Measurements from ENCODE around the gene TMEM89. TPM values are rescaled to one million over a fixed set of nuclear protein-coding genes. Genes with fewer than 3 reads are reported as not detected.

TMEM89 gene
- total and polyA plus RNA-seq, 2 of the 13 experiments (the other 11 are each of a cell fraction or from before 2014, with no cell fraction given), result 0.31 to 0.59 TPM

GRCh38 chr3:48651771-48652170, 30.2 kb upstream of the TMEM89 start (continued):
- no peak for TF ChIP-seq SYNCRIP (IDR thresholded peaks at IDR 0.05; ENCODE audit: insufficient read depth, low read depth, low read length)
- TF ChIP-seq TAF1 (CRISPR knock-in tag; IDR thresholded peaks at IDR 0.05), result no peak
- no peak for TF ChIP-seq ESRRA (CRISPR knock-in tag; IDR thresholded peaks at IDR 0.05; ENCODE audit: low read depth)
- no peak for TF ChIP-seq SMC3 (IDR thresholded peaks at IDR 0.05; ENCODE audit: low read length)

DNA sequence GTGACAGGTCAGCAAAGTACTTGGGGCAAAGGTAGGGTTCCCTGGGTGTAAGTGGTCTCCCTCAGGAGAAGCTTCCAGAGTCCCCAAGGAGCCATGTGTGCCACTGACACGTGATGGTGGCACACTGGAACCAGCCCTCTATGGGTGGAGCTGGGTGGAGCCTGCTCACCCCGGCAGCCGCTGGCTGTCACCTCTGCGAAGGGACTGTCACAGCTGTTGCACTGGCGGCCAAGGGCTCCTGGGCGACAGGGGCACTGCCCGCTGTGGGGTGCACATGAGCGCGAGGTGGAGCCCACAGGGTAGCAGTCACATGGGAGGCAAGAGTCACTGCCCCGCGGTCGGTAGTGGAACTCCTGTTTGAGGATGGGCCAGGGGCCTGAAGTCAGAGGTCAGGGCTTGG, 29.2 kb upstream of the TMEM89 start:
- no peak for TF ChIP-seq CENPT (CRISPR knock-in tag; IDR thresholded peaks at IDR 0.05; ENCODE audit: low read depth)
- no peak for TF ChIP-seq ZSCAN30 (CRISPR knock-in tag; IDR thresholded peaks at IDR 0.05)
- TF ChIP-seq SYNCRIP (IDR thresholded peaks at IDR 0.05; ENCODE audit: insufficient read depth, low read depth, low read length), result no peak
- TF ChIP-seq, protein P1, sequence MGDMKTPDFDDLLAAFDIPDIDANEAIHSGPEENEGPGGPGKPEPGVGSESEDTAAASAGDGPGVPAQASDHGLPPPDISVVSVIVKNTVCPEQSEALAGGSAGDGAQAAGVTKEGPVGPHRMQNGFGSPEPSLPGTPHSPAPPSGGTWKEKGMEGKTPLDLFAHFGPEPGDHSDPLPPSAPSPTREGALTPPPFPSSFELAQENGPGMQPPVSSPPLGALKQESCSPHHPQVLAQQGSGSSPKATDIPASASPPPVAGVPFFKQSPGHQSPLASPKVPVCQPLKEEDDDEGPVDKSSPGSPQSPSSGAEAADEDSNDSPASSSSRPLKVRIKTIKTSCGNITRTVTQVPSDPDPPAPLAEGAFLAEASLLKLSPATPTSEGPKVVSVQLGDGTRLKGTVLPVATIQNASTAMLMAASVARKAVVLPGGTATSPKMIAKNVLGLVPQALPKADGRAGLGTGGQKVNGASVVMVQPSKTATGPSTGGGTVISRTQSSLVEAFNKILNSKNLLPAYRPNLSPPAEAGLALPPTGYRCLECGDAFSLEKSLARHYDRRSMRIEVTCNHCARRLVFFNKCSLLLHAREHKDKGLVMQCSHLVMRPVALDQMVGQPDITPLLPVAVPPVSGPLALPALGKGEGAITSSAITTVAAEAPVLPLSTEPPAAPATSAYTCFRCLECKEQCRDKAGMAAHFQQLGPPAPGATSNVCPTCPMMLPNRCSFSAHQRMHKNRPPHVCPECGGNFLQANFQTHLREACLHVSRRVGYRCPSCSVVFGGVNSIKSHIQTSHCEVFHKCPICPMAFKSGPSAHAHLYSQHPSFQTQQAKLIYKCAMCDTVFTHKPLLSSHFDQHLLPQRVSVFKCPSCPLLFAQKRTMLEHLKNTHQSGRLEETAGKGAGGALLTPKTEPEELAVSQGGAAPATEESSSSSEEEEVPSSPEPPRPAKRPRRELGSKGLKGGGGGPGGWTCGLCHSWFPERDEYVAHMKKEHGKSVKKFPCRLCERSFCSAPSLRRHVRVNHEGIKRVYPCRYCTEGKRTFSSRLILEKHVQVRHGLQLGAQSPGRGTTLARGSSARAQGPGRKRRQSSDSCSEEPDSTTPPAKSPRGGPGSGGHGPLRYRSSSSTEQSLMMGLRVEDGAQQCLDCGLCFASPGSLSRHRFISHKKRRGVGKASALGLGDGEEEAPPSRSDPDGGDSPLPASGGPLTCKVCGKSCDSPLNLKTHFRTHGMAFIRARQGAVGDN (CRISPR knock-in tag; IDR thresholded peaks at IDR 0.05), result 0 out of 2 replicates have a peak, but pooled peaks have one; percentile 16
- no peak for TF ChIP-seq ZNF280D (CRISPR knock-in tag; IDR thresholded peaks at IDR 0.05)
- TF ChIP-seq ZNF33B (CRISPR knock-in tag; IDR thresholded peaks at IDR 0.05), result no peak
- TF ChIP-seq, protein P2, sequence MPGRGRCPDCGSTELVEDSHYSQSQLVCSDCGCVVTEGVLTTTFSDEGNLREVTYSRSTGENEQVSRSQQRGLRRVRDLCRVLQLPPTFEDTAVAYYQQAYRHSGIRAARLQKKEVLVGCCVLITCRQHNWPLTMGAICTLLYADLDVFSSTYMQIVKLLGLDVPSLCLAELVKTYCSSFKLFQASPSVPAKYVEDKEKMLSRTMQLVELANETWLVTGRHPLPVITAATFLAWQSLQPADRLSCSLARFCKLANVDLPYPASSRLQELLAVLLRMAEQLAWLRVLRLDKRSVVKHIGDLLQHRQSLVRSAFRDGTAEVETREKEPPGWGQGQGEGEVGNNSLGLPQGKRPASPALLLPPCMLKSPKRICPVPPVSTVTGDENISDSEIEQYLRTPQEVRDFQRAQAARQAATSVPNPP (CRISPR knock-in tag; IDR thresholded peaks at IDR 0.05), result no peak
- TF ChIP-seq CC2D1A (CRISPR knock-in tag; IDR thresholded peaks at IDR 0.05), result no peak
- no peak for TF ChIP-seq ZFAT (CRISPR knock-in tag; conservative IDR thresholded peaks at IDR 0.05)
- Histone ChIP-seq H3K4me2 (ENCODE audit: low read depth, low read length) (no peak overlapping the region), H3K27ac (ENCODE audit: extremely low read length, insufficient read depth, low read length) (no peak overlapping the region), H3K79me2 (ENCODE audit: insufficient read depth, low read length) (no peaks in the 10 kb centered on the region), H4K20me1 (ENCODE audit: insufficient read depth, low read length) (no peaks in the 10 kb centered on the region), H2AFZ (ENCODE audit: low read length) (no peak overlapping the region), H3K9ac (ENCODE audit: insufficient read depth, low read depth, low read length) (no peak overlapping the region), H3K4me3 (replicated peaks in 1 of 3; ENCODE audit: insufficient read depth in 1 of 3, low read depth in 2 of 3, low read length in 3 of 3) (no peak overlapping the region), H3K4me1 (ENCODE audit: insufficient read depth, low read length) (peaks cover 10% of the 10 kb centered on the region), H3K9me3 (ENCODE audit: low read length) (no peaks in the 10 kb centered on the region), H3K36me3 (replicated peaks in 1 of 2; ENCODE audit: control insufficient read depth in 1 of 2, insufficient read depth in 2 of 2, low read length in 2 of 2) (peaks cover 0 to 3% of the 10 kb centered on the region in 2 experiments; a peak in 3 of 5 replicates), H3K27me3 (ENCODE audit: control insufficient read depth in 1 of 2, insufficient read depth in 2 of 2, low read length in 2 of 2) (no peaks in the 10 kb centered on the region)
- FAIRE-seq (no peak), ATAC-seq (no peak), DNase-seq (ENCODE audit: low spot score) (no peak)
- POLR2A ChIA-PET, result interaction anchor here (2.0 kb wide), 1 partner anchor 15 kb away, joined by 7 read pairs; the partner anchor contains the start of gene SLC26A6
- WGBS (ENCODE audit: low lambda C conversion rate), result 72% methylated on average over 12 of the region's 12 CpGs
- CTCF ChIA-PET (ENCODE audit: low intra/inter-chr PET ratio, low total read pairs), result no interaction called here
- in situ Hi-C loops (cut with HindIII; ENCODE audit: extremely low pct_ligation_motif_present, low pct_unique_long_range_greater_than_20kb), result no loop called here
- BruUV-seq (replicated peaks), result no TSS peak
- intact Hi-C loops (cut with micrococcal nuclease; ENCODE audit: unreplicated experiment), result no loop called here
